Measurements from ENCODE around the gene ACKR2. TPM values are rescaled to one million over a fixed set of nuclear protein-coding genes. Genes with fewer than 3 reads are reported as not detected.
A peak's percentile ranks its signal among the peaks of the same experiment; 100 is the strongest.

The ACKR2 gene
- total and polyA plus RNA-seq, 3 donors from 2014 or later, result 2.7 to 7.8 (median 3.4) TPM

GRCh38 chr3:42868841-42869240 lies 59.6 kb downstream of the ACKR2 start:
- no peaks in the 10 kb centered on the region for H3K9me3 ChIP-seq
- no peak for DNase-seq
- TF ChIP-seq, protein P1, sequence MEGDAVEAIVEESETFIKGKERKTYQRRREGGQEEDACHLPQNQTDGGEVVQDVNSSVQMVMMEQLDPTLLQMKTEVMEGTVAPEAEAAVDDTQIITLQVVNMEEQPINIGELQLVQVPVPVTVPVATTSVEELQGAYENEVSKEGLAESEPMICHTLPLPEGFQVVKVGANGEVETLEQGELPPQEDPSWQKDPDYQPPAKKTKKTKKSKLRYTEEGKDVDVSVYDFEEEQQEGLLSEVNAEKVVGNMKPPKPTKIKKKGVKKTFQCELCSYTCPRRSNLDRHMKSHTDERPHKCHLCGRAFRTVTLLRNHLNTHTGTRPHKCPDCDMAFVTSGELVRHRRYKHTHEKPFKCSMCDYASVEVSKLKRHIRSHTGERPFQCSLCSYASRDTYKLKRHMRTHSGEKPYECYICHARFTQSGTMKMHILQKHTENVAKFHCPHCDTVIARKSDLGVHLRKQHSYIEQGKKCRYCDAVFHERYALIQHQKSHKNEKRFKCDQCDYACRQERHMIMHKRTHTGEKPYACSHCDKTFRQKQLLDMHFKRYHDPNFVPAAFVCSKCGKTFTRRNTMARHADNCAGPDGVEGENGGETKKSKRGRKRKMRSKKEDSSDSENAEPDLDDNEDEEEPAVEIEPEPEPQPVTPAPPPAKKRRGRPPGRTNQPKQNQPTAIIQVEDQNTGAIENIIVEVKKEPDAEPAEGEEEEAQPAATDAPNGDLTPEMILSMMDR (IDR thresholded peaks at IDR 0.05), result no peak
- no peak for TF ChIP-seq POLR2A (IDR thresholded peaks at IDR 0.05)
- no peaks in the 10 kb centered on the region for H3K36me3 ChIP-seq (ENCODE audit: low read depth, missing control alignments)
- 85 to 88% methylated on average over 5 of the region's 5 CpGs for WGBS, 2 donors
- H3K4me3 ChIP-seq, result no peak overlapping the region
- intact Hi-C loops (cut with DNase I; ENCODE audit: low total_unique reads), result no loop called here
- peaks cover 8% of the 10 kb centered on the region for H3K4me1 ChIP-seq
- no peak overlapping the region for H3K27ac ChIP-seq
- no peaks in the 10 kb centered on the region for H3K27me3 ChIP-seq

DNA sequence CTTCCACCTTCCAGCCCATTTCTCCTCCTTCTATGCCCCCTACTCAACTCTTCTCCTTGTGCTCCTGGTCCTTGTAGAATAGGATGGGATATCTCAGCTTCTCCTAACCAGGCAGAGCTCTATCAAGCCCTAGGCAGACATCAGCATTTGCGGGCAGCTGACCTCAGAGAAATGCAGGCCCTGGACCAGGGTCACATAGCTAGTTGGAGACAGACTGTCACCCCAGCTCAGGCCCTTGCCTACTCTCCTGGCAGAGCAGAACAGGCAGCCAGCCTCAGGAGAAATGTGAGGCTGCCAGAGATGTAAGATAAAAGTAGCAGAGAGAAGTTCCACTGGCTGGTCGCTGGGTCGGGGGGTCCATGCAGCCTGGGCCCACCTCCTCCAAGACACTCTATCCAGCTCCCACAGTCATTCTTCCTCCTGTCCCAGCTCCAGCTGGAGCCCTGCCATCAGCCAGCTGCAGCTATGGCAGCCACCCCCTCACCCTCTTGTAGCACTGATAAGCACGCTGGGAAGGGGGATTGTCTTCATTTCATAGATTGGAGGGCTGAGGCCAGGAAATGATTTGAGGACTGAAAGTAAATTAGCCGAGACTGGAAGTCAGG lies 62.4 kb downstream of the ACKR2 start:
- TF ChIP-seq, protein P1 (IDR thresholded peaks at IDR 0.05), result no peak
- TF ChIP-seq POLR2A (IDR thresholded peaks at IDR 0.05), result no peak
- Histone ChIP-seq H3K4me1 (peaks cover 8% of the 10 kb centered on the region), H3K9me3 (no peaks in the 10 kb centered on the region), H3K4me3 (no peak overlapping the region), H3K27ac (no peak overlapping the region), H3K27me3 (no peaks in the 10 kb centered on the region), H3K36me3 (ENCODE audit: low read depth, missing control alignments) (no peaks in the 10 kb centered on the region)
- DNase-seq, result peak; percentile 38
- 43% methylated on average over 5 of the region's 5 CpGs for WGBS, 2 donors
- intact Hi-C loops (cut with DNase I; ENCODE audit: low total_unique reads), result no loop called here

- peaks cover 8% of the 10 kb centered on the region for H3K4me1 ChIP-seq
- TF ChIP-seq POLR2A (IDR thresholded peaks at IDR 0.05), result no peak
- TF ChIP-seq, protein P1 (IDR thresholded peaks at IDR 0.05), result no peak
- DNase-seq, result no peak
- H3K4me3 ChIP-seq, result no peak overlapping the region
- no peaks in the 10 kb centered on the region for H3K27me3 ChIP-seq
- no peak overlapping the region for H3K27ac ChIP-seq
- WGBS, 2 donors, result 73 to 87% methylated on average over 1 of the region's 1 CpG
- H3K9me3 ChIP-seq, result no peaks in the 10 kb centered on the region
- no peaks in the 10 kb centered on the region for H3K36me3 ChIP-seq (ENCODE audit: low read depth, missing control alignments)
- intact Hi-C loops (cut with DNase I; ENCODE audit: low total_unique reads), result no loop called here
Observed at GRCh38 chr3:42872718-42873117, 63.5 kb downstream of the ACKR2 start.

DNA sequence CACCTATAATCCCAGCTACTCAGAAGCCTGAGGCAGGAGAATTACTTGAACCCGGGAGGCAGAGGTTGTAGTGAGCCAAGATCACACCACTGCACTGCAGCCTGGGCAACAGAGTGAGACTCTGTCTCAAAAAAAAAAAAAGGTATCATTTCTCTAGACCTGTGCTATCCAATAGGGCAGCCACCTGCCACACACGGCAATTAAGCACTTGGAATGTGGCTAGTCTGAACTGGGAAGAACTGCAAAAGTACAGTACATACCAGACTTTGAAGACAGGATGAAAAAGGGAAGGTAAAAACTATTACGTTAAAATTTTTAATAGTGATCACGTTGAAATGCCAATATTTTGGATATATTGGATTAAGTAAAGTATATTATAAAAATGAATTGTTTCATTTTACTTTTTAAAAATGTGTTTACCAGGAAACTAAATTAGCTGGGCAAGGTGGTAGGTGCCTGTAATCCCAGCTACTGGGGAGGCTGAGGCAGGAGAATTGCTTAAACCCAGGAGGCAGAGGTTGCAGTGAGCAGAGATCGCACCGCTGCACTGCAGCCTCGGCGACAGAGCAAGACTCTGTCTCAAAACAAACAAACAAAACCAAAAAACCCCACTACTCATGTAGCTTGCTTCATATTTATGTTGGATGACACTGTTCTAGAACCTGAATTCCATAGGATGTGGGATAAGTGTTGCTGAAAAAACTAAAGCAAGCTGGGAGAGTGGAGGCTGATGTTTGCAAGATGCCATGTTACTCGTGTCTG lies 64.2 kb downstream of the ACKR2 start:
- Histone ChIP-seq H3K9me3 (no peaks in the 10 kb centered on the region), H3K36me3 (ENCODE audit: low read depth, missing control alignments) (no peaks in the 10 kb centered on the region), H3K27me3 (no peaks in the 10 kb centered on the region), H3K4me1 (peaks cover 8% of the 10 kb centered on the region), H3K27ac (no peak overlapping the region), H3K4me3 (no peak overlapping the region)
- no peak for DNase-seq
- no peak for TF ChIP-seq POLR2A (IDR thresholded peaks at IDR 0.05)
- TF ChIP-seq, protein P1 (IDR thresholded peaks at IDR 0.05), result no peak
- intact Hi-C loops (cut with DNase I; ENCODE audit: low total_unique reads), result no loop called here
- WGBS, 2 donors, result 87 to 89% methylated on average over 9 of the region's 9 CpGs

All from testis (tissue), 3 donors.